Smooth muscle cell (in vitro differentiated cells): ENCODE data around the gene VPS51. TPM values are rescaled to one million over a fixed set of nuclear protein-coding genes. Genes with fewer than 3 reads are reported as not detected.

Source experiments
- DNase-seq: peaks from one replicate; lab custom pipeline; 2025; ENCODE audit not compliant: unreplicated experiment; lab: John Stamatoyannopoulos, UW
- H2AFZ ChIP-seq: fragments of 200-600 bp; sonication (generic); 2 replicates; pipeline ENCODE4 v1.6.0; 2016; ENCODE audit warnings: antibody characterized with exemption, low read depth, mild to moderate bottlenecking
- H3F3A ChIP-seq: fragments of 200-600 bp; sonication (generic); 2 replicates; pipeline ENCODE4 v1.6.0; 2017; ENCODE audit warnings: antibody characterized with exemption, low read depth
- H3K27ac ChIP-seq: fragments of 200-600 bp; sonication (generic); 2 replicates; pipeline ENCODE4 v1.5.1; 2016; ENCODE audit warnings: low read depth, mild to moderate bottlenecking
- H3K27me3 ChIP-seq: fragments of 200-600 bp; sonication (generic); 2 replicates; pipeline ENCODE4 v1.6.1; 2016; ENCODE audit warnings: low read depth, mild to moderate bottlenecking
- H3K36me3 ChIP-seq: fragments of 200-600 bp; sonication (generic); 2 replicates; pipeline ENCODE4 v1.5.1; 2016; ENCODE audit warnings: low read depth
- H3K4me1 ChIP-seq: fragments of 200-600 bp; sonication (generic); 2 replicates; pipeline ENCODE4 v1.5.1; 2016; ENCODE audit warnings: low read depth
- H3K4me2 ChIP-seq: fragments of 200-600 bp; sonication (generic); 2 replicates; pipeline ENCODE4 v1.6.0; 2016; ENCODE audit warnings: mild to moderate bottlenecking
- H3K4me3 ChIP-seq: fragments of 200-600 bp; sonication (generic); 2 replicates; pipeline ENCODE4 v1.5.1; 2016; ENCODE audit warnings: mild to moderate bottlenecking
- H3K79me2 ChIP-seq: fragments of 200-600 bp; sonication (generic); 2 replicates; pipeline ENCODE4 v1.6.0; 2016; ENCODE audit warnings: low read depth, mild to moderate bottlenecking
- H3K9ac ChIP-seq: fragments of 200-600 bp; sonication (generic); 2 replicates; pipeline ENCODE4 v1.6.0; 2016; ENCODE audit warnings: low read depth
- H3K9me3 ChIP-seq: fragments of 200-600 bp; sonication (generic); replicated peaks from 2 replicates; pipeline ENCODE4 v1.5.1; 2016; ENCODE audit warnings: low read depth
- H4K20me1 ChIP-seq: fragments of 200-600 bp; sonication (generic); 2 replicates; pipeline ENCODE4 v1.6.0; 2016; ENCODE audit warnings: low read depth
- WGBS: methylation state at CpG from one replicate; pipeline ENCODE4 v1.1.7; 2016; ENCODE audit warnings: low lambda C conversion rate; 5-methylcytosine and 5-hydroxymethylcytosine counted together
- polyA plus RNA-seq: library from polyadenylated mRNA; unstranded; fragments of >200 nt; fragmentation: Nextera tagmentation; extraction: Ambion mirVana; gene quantifications from 2 replicates; pipeline ENCODE4 v1.2.1, GENCODE V29; 2016
- total RNA-seq: library from RNA; depleted of rRNA; stranded (reverse); fragments of >200 nt; gene quantifications from 2 replicates; pipeline ENCODE4 v1.2.3, GENCODE V29; 2014
- TF ChIP-seq, protein P1 (sequence below): fragments of 200-600 bp; sonication (generic); IDR thresholded peaks from 2 replicates; pipeline ENCODE4 v1.5.1; 2017; ENCODE audit warnings: borderline replicate concordance, mild to moderate bottlenecking, antibody characterized with exemption; ENCODE audit not compliant: insufficient read depth, poor library complexity, severe bottlenecking

The VPS51 gene
- total and polyA plus RNA-seq, 2 experiments from 2014 or later = 55.2 to 154 TPM

DNA sequence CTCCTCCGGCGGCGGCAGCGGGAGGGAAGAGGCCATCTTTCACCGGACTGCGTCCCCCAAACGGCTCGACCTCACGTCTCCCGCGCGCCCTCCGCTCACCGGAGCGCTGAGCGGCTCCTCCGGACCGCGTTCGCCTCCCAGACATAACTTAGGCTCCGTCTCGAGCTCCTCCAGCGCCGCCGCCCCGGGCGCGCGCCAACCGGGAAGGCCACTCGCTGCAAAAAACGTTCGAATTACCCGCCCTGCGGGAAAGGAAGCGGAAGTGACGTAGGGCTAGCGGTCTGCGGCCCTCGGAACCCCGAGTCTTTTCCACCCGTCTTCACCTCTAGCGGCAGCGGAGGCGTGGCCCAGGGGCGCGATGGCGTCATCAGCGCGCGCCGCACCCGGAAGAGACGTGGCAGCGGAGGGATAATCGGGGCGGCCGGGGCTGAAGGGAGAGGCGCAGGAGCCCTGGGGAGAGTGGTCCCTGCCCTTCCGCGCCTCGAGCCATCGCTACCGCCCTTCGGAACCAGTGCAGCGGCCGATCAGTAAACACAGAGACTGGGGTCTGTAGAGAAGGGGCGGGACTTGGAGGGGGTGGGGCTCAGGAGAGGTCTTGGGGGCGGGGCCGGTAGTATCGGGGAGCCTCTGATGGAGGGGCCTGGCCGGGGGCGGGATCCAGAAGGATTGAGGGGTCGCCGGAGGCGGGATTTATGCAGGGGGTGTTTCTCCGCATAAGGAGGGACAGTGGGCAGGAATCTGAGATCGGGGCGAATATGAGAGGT lies 12.0 kb upstream of the VPS51 start, which contains the start of the genes CDCA5 and ZFPL1:
TSS of gene CDCA5 (minus strand) at position 207 of the 764 bp plus-strand sequence. CDS start at position 145, 62 bp downstream.
TSS of gene ZFPL1 (plus strand) at position 389 of the 764 bp plus-strand sequence. CDS start 477 bp downstream, outside the sequence.
- whole genome bisulfite sequencing = 1% methylated on average over 75 of the region's 79 CpGs
- H3K36me3 ChIP-seq = no peaks in the 10 kb centered on the region

DNA sequence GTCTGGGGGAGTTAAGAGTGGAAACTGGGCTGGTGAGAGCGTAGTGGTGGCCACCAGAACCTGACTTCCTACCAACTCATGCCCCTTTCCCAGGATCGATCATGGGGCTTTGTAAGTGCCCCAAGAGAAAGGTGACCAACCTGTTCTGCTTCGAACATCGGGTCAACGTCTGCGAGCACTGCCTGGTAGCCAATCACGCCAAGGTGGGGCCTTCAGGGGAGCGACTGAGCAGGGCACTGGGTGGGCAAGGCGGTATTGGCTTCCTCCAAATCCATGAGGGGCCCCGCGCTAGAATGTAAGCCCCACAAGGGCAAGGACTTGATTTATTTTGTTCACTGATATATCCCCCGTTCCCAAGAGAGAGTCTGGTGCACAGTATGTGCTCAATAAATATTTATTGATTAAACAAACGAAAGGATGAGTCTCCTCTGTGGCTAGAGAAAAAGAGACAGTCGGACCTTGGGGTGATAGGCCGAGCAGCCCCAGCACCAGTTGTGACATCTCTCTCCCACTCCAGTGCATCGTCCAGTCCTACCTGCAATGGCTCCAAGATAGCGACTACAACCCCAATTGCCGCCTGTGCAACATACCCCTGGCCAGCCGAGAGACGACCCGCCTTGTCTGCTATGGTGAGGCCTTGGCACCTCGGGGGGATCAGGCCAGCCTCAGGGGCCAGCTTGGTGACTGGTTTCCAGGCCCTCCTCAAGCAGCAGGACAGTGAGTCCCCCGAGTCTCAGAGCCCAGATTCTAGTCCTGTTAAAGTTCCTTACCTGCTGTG lies 11.2 kb upstream of the VPS51 start:
- no peak for DNase-seq
- Histone ChIP-seq H3K4me2 (peak overlapping the region; percentile 96), H2AFZ (no peak overlapping the region), H3K79me2 (peaks cover 28% of the 10 kb centered on the region), H3K27me3 (no peaks in the 10 kb centered on the region), H3F3A (no peaks in the 10 kb centered on the region), H3K9me3 (no peaks in the 10 kb centered on the region), H3K27ac (peak overlapping the region; percentile 92), H3K36me3 (no peaks in the 10 kb centered on the region), H3K4me1 (peaks cover 11% of the 10 kb centered on the region), H3K4me3 (peak overlapping the region; percentile 81), H3K9ac (peak overlapping the region; percentile 94), H4K20me1 (no peaks in the 10 kb centered on the region)
- TF ChIP-seq, protein P1, sequence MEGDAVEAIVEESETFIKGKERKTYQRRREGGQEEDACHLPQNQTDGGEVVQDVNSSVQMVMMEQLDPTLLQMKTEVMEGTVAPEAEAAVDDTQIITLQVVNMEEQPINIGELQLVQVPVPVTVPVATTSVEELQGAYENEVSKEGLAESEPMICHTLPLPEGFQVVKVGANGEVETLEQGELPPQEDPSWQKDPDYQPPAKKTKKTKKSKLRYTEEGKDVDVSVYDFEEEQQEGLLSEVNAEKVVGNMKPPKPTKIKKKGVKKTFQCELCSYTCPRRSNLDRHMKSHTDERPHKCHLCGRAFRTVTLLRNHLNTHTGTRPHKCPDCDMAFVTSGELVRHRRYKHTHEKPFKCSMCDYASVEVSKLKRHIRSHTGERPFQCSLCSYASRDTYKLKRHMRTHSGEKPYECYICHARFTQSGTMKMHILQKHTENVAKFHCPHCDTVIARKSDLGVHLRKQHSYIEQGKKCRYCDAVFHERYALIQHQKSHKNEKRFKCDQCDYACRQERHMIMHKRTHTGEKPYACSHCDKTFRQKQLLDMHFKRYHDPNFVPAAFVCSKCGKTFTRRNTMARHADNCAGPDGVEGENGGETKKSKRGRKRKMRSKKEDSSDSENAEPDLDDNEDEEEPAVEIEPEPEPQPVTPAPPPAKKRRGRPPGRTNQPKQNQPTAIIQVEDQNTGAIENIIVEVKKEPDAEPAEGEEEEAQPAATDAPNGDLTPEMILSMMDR = no peak
- WGBS = 55% methylated on average over 23 of the region's 23 CpGs

More for the DNA sequence above, 12.0 kb upstream of the VPS51 start, which contains the start of the genes CDCA5 and ZFPL1:
- TF ChIP-seq, protein P1 = no peak
- Histone ChIP-seq H3K4me1 (peaks cover 11% of the 10 kb centered on the region), H3K4me2 (peak within 1 kb of the TSS; percentile 96), H3K9me3 (no peaks in the 10 kb centered on the region), H3K9ac (peak within 1 kb of the TSS; percentile 94), H3K27ac (peak within 1 kb of the TSS; percentile 92), H3K27me3 (no peaks in the 10 kb centered on the region), H3K4me3 (peak within 1 kb of the TSS; percentile 81), H4K20me1 (no peaks in the 10 kb centered on the region), H3F3A (no peaks in the 10 kb centered on the region), H2AFZ (peak within 1 kb of the TSS; percentile 92), H3K79me2 (peaks cover 28% of the 10 kb centered on the region)
- peak; percentile 84 for DNase-seq

DNA sequence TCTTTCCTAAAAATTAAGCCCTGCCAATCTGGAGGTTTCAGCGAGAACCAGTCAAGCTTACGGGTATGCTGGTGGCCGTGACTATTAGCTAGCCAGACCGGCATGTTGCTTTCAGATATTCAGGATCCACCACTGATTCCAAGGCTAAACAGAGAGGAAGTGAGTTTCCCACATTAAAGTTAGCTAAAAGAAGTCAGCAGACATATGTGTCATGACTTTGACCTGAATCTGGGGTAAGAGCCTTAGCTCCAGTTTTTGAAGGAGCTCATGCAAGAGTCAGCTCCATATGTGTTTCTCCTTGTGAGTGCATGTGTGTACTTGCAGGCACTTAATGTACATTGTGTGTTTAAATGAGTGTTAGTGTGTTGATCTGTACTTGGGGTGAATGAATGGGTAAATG lies 10.6 kb upstream of the VPS51 start:
- Histone ChIP-seq H3K9ac (no peak overlapping the region), H3K4me1 (peaks cover 11% of the 10 kb centered on the region), H3K27me3 (no peaks in the 10 kb centered on the region), H3F3A (no peaks in the 10 kb centered on the region), H2AFZ (no peak overlapping the region), H3K27ac (peak overlapping the region; percentile 92), H4K20me1 (no peaks in the 10 kb centered on the region), H3K79me2 (peaks cover 28% of the 10 kb centered on the region), H3K36me3 (no peaks in the 10 kb centered on the region), H3K9me3 (no peaks in the 10 kb centered on the region), H3K4me3 (no peak overlapping the region), H3K4me2 (peak overlapping the region; percentile 96)
- 98% methylated on average over 4 of the region's 4 CpGs for WGBS
- no peak for DNase-seq
- TF ChIP-seq, protein P1 = no peak
